Liver (tissue), 9 donors: ENCODE data around the gene SREBF1. TPM values are rescaled to one million over a fixed set of nuclear protein-coding genes. Genes with fewer than 3 reads are reported as not detected.

Experiments
- DNase-seq: peaks from one replicate; pipeline ENCODE4 v3.0.0-alpha.2; 2017; ENCODE audit warnings: low spot score
- H3K27ac ChIP-seq, 2 donors: one replicate each; pipeline ENCODE4 v1.7.0; 2013; ENCODE audit warnings: inconsistent platforms in 2 of 2, low read length in 2 of 2, control low read depth in 1 of 2, low read depth in 1 of 2, mild to moderate bottlenecking in 1 of 2
- H3K27me3 ChIP-seq, 4 donors: one replicate each; pipeline versions ENCODE4 v1.6.1 to v1.7.0; 2013; ENCODE audit warnings: low read length in 3 of 4, inconsistent platforms in 1 of 4, mild to moderate bottlenecking in 1 of 4, moderate library complexity in 1 of 4; ENCODE audit not compliant: control insufficient read depth in 4 of 4, insufficient read depth in 4 of 4
- H3K36me3 ChIP-seq, 4 donors: one replicate each; pipeline versions ENCODE4 v1.6.1 to v1.7.0; 2013; ENCODE audit warnings: low read length in 3 of 4, mild to moderate bottlenecking in 3 of 4, low read depth in 1 of 4, moderate library complexity in 1 of 4; ENCODE audit not compliant: control insufficient read depth in 4 of 4, insufficient read depth in 3 of 4
- H3K4me1 ChIP-seq, 4 donors: one replicate each; pipeline versions ENCODE4 v1.6.1 to v1.7.0; 2013; ENCODE audit warnings: low read length in 3 of 4, mild to moderate bottlenecking in 3 of 4, moderate library complexity in 1 of 4; ENCODE audit not compliant: control insufficient read depth in 4 of 4, insufficient read depth in 4 of 4
- H3K4me3 ChIP-seq, 3 donors: one replicate each; pipeline versions ENCODE4 v1.6.1 to v1.7.0; 2013; ENCODE audit warnings: low read length in 3 of 3, control low read depth in 1 of 3, low read depth in 1 of 3, mild to moderate bottlenecking in 1 of 3
- H3K9ac ChIP-seq, 2 donors: one replicate each; pipeline ENCODE4 v1.7.0; 2013; ENCODE audit warnings: low read length in 2 of 2, mild to moderate bottlenecking in 2 of 2, moderate library complexity in 2 of 2, control low read depth in 1 of 2, low read depth in 1 of 2
- H3K9me3 ChIP-seq, 4 donors: one replicate each; pipeline versions ENCODE4 v1.6.1 to v1.7.0; 2013; ENCODE audit warnings: low read length in 3 of 4; ENCODE audit not compliant: control insufficient read depth in 4 of 4
- EGR1 ChIP-seq, 2 donors: IDR thresholded peaks; 2 replicates each; pipeline ENCODE4 v1.6.1; 2016 to 2018; ENCODE audit warnings: antibody characterized with exemption in 2 of 2, low read depth in 2 of 2
- FOXA1 ChIP-seq: IDR thresholded peaks from 2 replicates; pipeline ENCODE4 v1.6.1; 2016; ENCODE audit warnings: antibody characterized with exemption
- FOXA2 ChIP-seq: IDR thresholded peaks from 2 replicates; pipeline ENCODE4 v1.6.1; 2016; ENCODE audit warnings: antibody characterized with exemption
- GABPA ChIP-seq, 2 donors: IDR thresholded peaks in 1 of 2; conservative IDR thresholded peaks in 1 of 2; 2 replicates each; pipeline ENCODE4 v1.6.1; 2016; ENCODE audit warnings: antibody characterized with exemption in 2 of 2, mild to moderate bottlenecking in 1 of 2, moderate library complexity in 1 of 2
- HNF4A ChIP-seq, 2 donors: conservative IDR thresholded peaks; 2 replicates each; pipeline ENCODE4 v1.6.1; 2016; ENCODE audit warnings: antibody characterized with exemption in 2 of 2, mild to moderate bottlenecking in 2 of 2
- HNF4G ChIP-seq: IDR thresholded peaks from 2 replicates; pipeline ENCODE4 v1.6.1; 2016; ENCODE audit warnings: antibody characterized with exemption
- JUND ChIP-seq, 2 donors: IDR thresholded peaks; 2 replicates each; pipeline ENCODE4 v1.6.1; 2016; ENCODE audit warnings: antibody characterized with exemption in 2 of 2
- NR2F2 ChIP-seq: IDR thresholded peaks from 2 replicates; pipeline ENCODE4 v1.6.1; 2016; ENCODE audit warnings: antibody characterized with exemption
- RAD21 ChIP-seq, 2 donors: IDR thresholded peaks; 2 replicates each; pipeline ENCODE4 v1.6.1; 2016; ENCODE audit warnings: antibody characterized with exemption in 2 of 2, mild to moderate bottlenecking in 2 of 2
- RXRA ChIP-seq, 2 donors: IDR thresholded peaks; 2 replicates each; pipeline ENCODE4 v1.6.1; 2017 to 2018; ENCODE audit warnings: antibody characterized with exemption in 2 of 2, mild to moderate bottlenecking in 1 of 2
- SP1 ChIP-seq: IDR thresholded peaks from 2 replicates; pipeline ENCODE4 v1.6.1; 2018; ENCODE audit warnings: antibody characterized with exemption, mild to moderate bottlenecking
- TAF1 ChIP-seq: conservative IDR thresholded peaks from 2 replicates; pipeline ENCODE4 v1.6.1; 2016; ENCODE audit warnings: antibody characterized with exemption, mild to moderate bottlenecking
- YY1 ChIP-seq: IDR thresholded peaks from 2 replicates; pipeline ENCODE4 v1.6.1; 2016; ENCODE audit warnings: antibody characterized with exemption, mild to moderate bottlenecking
- WGBS: extraction: QIAGEN DNeasy Blood & Tissue Kit; methylation state at CpG from one replicate; pipeline ENCODE4 v1.1.7; 2013; 5-methylcytosine and 5-hydroxymethylcytosine counted together
- polyA plus RNA-seq, 2 donors: library from polyadenylated mRNA; stranded (reverse) in 1 of 2; unstranded in 1 of 2; fragments of 200-250 nt in 1 of 2; fragments of >200 nt in 1 of 2; fragmentation: Nextera tagmentation in 1 of 2; extraction: Ambion mirVana in 1 of 2; gene quantifications; one replicate each; pipeline versions ENCODE4 v1.2.1 to v1.2.3, GENCODE V29; 2013 to 2015
- total RNA-seq, 2 donors: library from RNA; depleted of rRNA; stranded (reverse); fragments of >200 nt; gene quantifications; one replicate each; pipeline ENCODE4 v1.2.3, GENCODE V29; 2014
- TF ChIP-seq, protein P1 (sequence below): IDR thresholded peaks from 2 replicates; pipeline ENCODE4 v1.6.1; 2016; ENCODE audit warnings: antibody characterized with exemption
- TF ChIP-seq, protein P2 (sequence below): IDR thresholded peaks from 2 replicates; pipeline ENCODE4 v1.6.1; 2016; ENCODE audit warnings: antibody characterized with exemption, mild to moderate bottlenecking
- TF ChIP-seq, protein P3 (sequence below): IDR thresholded peaks from 2 replicates; pipeline ENCODE4 v1.6.1; 2016; ENCODE audit warnings: antibody characterized with exemption
- TF ChIP-seq, protein P4 (sequence below): IDR thresholded peaks from 2 replicates; pipeline ENCODE4 v1.6.1; 2016; ENCODE audit warnings: antibody characterized with exemption
- TF ChIP-seq, protein P5 (sequence below): fragments of 150-350 bp; IDR thresholded peaks from 2 replicates; pipeline ENCODE4 v1.5.1; 2017; ENCODE audit warnings: improper control_type of control experiment, low read depth, low read length; ENCODE audit not compliant: missing input control
- donor health status: healthy.
- donor health status: healthy.
- donor health status: healthy.
- donor health status: healthy.
- donor health status: healthy.

The SREBF1 gene
- total and polyA plus RNA-seq, 4 donors, result 66.8 to 133 (median 101) TPM

DNA sequence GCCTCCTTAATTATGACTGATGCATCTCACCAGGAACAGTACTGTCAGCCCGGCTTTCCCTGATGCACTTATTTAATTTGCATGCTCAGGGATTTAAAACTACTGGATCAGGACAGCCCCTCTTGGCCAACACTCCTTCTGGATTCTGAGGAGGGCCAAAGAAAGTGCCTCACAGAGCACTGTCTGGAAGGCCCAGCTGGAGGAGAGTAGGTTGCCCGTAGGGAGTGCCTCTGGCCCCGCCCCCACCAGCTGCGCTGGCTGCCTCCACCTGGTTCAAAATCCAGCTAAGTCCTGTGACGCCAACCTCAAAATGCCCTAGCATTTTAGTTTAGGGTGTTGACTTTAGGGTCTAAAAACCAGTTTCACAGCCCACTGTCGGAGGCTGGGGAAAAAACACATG is 49.4 kb upstream of the SREBF1 start:
- TF ChIP-seq HNF4A (conservative IDR thresholded peaks at IDR 0.05) (no peak), FOXA2 (no peak), RAD21 (IDR thresholded peaks at IDR 0.05) (no peak), EGR1 (IDR thresholded peaks at IDR 0.05; ENCODE audit: low read depth in 2 of 2) (no peak), FOXA1 (no peak), TAF1 (no peak), HNF4G (no peak), NR2F2 (no peak), SP1 (no peak), YY1 (no peak), JUND (IDR thresholded peaks at IDR 0.05) (no peak), GABPA (IDR thresholded peaks at IDR 0.05 in 1 of 2, conservative IDR thresholded peaks at IDR 0.05 in 1 of 2) (no peak), RXRA (IDR thresholded peaks at IDR 0.05) (no peak)
- TF ChIP-seq, protein P1, sequence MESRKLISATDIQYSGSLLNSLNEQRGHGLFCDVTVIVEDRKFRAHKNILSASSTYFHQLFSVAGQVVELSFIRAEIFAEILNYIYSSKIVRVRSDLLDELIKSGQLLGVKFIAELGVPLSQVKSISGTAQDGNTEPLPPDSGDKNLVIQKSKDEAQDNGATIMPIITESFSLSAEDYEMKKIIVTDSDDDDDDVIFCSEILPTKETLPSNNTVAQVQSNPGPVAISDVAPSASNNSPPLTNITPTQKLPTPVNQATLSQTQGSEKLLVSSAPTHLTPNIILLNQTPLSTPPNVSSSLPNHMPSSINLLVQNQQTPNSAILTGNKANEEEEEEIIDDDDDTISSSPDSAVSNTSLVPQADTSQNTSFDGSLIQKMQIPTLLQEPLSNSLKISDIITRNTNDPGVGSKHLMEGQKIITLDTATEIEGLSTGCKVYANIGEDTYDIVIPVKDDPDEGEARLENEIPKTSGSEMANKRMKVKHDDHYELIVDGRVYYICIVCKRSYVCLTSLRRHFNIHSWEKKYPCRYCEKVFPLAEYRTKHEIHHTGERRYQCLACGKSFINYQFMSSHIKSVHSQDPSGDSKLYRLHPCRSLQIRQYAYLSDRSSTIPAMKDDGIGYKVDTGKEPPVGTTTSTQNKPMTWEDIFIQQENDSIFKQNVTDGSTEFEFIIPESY, result no peak
- TF ChIP-seq, protein P2, sequence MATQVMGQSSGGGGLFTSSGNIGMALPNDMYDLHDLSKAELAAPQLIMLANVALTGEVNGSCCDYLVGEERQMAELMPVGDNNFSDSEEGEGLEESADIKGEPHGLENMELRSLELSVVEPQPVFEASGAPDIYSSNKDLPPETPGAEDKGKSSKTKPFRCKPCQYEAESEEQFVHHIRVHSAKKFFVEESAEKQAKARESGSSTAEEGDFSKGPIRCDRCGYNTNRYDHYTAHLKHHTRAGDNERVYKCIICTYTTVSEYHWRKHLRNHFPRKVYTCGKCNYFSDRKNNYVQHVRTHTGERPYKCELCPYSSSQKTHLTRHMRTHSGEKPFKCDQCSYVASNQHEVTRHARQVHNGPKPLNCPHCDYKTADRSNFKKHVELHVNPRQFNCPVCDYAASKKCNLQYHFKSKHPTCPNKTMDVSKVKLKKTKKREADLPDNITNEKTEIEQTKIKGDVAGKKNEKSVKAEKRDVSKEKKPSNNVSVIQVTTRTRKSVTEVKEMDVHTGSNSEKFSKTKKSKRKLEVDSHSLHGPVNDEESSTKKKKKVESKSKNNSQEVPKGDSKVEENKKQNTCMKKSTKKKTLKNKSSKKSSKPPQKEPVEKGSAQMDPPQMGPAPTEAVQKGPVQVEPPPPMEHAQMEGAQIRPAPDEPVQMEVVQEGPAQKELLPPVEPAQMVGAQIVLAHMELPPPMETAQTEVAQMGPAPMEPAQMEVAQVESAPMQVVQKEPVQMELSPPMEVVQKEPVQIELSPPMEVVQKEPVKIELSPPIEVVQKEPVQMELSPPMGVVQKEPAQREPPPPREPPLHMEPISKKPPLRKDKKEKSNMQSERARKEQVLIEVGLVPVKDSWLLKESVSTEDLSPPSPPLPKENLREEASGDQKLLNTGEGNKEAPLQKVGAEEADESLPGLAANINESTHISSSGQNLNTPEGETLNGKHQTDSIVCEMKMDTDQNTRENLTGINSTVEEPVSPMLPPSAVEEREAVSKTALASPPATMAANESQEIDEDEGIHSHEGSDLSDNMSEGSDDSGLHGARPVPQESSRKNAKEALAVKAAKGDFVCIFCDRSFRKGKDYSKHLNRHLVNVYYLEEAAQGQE, result no peak
- TF ChIP-seq, protein P3, sequence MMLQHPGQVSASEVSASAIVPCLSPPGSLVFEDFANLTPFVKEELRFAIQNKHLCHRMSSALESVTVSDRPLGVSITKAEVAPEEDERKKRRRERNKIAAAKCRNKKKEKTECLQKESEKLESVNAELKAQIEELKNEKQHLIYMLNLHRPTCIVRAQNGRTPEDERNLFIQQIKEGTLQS, result no peak
- TF ChIP-seq, protein P4, sequence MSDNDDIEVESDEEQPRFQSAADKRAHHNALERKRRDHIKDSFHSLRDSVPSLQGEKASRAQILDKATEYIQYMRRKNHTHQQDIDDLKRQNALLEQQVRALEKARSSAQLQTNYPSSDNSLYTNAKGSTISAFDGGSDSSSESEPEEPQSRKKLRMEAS, result no peak
- TF ChIP-seq, protein P5, sequence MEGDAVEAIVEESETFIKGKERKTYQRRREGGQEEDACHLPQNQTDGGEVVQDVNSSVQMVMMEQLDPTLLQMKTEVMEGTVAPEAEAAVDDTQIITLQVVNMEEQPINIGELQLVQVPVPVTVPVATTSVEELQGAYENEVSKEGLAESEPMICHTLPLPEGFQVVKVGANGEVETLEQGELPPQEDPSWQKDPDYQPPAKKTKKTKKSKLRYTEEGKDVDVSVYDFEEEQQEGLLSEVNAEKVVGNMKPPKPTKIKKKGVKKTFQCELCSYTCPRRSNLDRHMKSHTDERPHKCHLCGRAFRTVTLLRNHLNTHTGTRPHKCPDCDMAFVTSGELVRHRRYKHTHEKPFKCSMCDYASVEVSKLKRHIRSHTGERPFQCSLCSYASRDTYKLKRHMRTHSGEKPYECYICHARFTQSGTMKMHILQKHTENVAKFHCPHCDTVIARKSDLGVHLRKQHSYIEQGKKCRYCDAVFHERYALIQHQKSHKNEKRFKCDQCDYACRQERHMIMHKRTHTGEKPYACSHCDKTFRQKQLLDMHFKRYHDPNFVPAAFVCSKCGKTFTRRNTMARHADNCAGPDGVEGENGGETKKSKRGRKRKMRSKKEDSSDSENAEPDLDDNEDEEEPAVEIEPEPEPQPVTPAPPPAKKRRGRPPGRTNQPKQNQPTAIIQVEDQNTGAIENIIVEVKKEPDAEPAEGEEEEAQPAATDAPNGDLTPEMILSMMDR, result no peak
- H3K27ac ChIP-seq, result no peak overlapping the region
- no peak overlapping the region for H3K4me3 ChIP-seq
- peaks cover 2 to 19% (median 6%) of the 10 kb centered on the region in 4 donors for H3K36me3 ChIP-seq
- no peak for DNase-seq
- no peaks in the 10 kb centered on the region for H3K4me1 ChIP-seq
- WGBS, result 89% methylated on average over 6 of the region's 6 CpGs
- no peaks in the 10 kb centered on the region for H3K27me3 ChIP-seq
- H3K9ac ChIP-seq, result no peak overlapping the region
- H3K9me3 ChIP-seq, result no peaks in the 10 kb centered on the region
